GM12891 (cell line): ENCODE data around the gene CADM4.

Experiments used
- POLR2A ChIP-seq: IDR thresholded peaks from 2 replicates; pipeline ENCODE4 v1.6.1; 2011; ENCODE audit warnings: low read depth, low read length, control low read depth
- POLR2AphosphoS5 ChIP-seq: IDR thresholded peaks from 2 replicates; pipeline ENCODE4 v1.6.1; 2011; ENCODE audit warnings: low read depth, low read length, control low read depth
- SPI1 ChIP-seq: IDR thresholded peaks from 2 replicates; pipeline ENCODE4 v1.6.1; 2011; ENCODE audit warnings: low read depth, low read length, control low read depth
- TAF1 ChIP-seq: IDR thresholded peaks from 2 replicates; pipeline ENCODE4 v1.6.1; 2011; ENCODE audit warnings: low read depth, low read length, control low read depth

DNA sequence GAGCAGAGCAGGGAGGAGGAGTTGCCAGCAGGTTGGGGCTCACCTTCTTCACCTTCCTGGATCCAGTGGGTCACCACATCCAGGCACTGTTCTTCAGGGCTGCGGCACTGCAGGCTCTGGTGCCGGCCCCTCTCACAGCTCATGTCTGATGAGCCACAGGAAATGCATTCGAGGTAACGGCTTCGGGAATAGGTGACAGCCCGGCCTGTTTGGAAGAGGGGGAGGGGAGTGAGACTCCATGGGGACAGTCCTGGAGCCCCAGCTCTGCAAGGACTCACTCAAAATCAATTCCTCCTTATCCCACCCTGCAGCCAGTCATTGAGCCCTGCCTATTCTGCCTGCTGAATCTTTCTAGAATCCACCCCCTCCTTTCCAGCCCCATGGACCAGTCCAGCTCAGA lies 16.8 kb upstream of the CADM4 start:
- no peak for TF ChIP-seq POLR2A
- no peak for TF ChIP-seq POLR2AphosphoS5
- no peak for TF ChIP-seq SPI1
- TF ChIP-seq TAF1, result no peak
